Panc1 (cell line): Measurements from ENCODE around the gene C19orf47. TPM values are rescaled to one million over a fixed set of nuclear protein-coding genes. Genes with fewer than 3 reads are reported as not detected.

Experiments
- ATAC-seq: fragments of 200-7000 bp; cut with Tn5 transposase; 2 replicates; pipeline ENCODE4 v1.9.1; 2020; ENCODE audit warnings: mild to moderate bottlenecking, moderate library complexity
- BruUV-seq: library from RNA; stranded (reverse); fragments of 400-500 nt; replicated peaks from 2 replicates; lab custom pipeline; 2021; lab: Mats Ljungman, UMichigan
- CTCF ChIA-PET: fragments of 300-600 bp; sonication (Branson Sonifier 250); formaldehyde crosslinking; loops from one replicate; lab custom pipeline; 2022; ENCODE audit warnings: antibody characterized with exemption; lab: Charles Lee
- POLR2A ChIA-PET: fragments of 300-600 bp; sonication (Branson Sonifier 250); formaldehyde crosslinking; loops from one replicate; lab custom pipeline; 2022; ENCODE audit warnings: antibody characterized with exemption; lab: Charles Lee
- DNase-seq: peaks from one replicate; pipeline ENCODE4 v3.0.0-alpha.2; 2010; ENCODE audit warnings: low read depth, low spot score
- H3K27ac ChIP-seq: 2 replicates; pipeline ENCODE4 v1.5.1; 2011; ENCODE audit warnings: mild to moderate bottlenecking, low read length, inconsistent platforms
- H3K27me3 ChIP-seq: fragments of 200-500 bp; sonication (Bioruptor generic); 2 replicates; pipeline ENCODE4 v1.6.0; 2014; ENCODE audit warnings: low read length, inconsistent platforms; ENCODE audit not compliant: control insufficient read depth, insufficient read depth
- H3K36me3 ChIP-seq: fragments of 200-500 bp; sonication (Bioruptor generic); 2 replicates; pipeline ENCODE4 v1.5.1; 2014; ENCODE audit warnings: inconsistent platforms, mild to moderate bottlenecking, low read length, moderate library complexity; ENCODE audit not compliant: control insufficient read depth, insufficient read depth
- H3K4me1 ChIP-seq: 2 replicates; pipeline ENCODE4 v1.5.1; 2011; ENCODE audit warnings: inconsistent platforms, mild to moderate bottlenecking, low read length, moderate library complexity; ENCODE audit not compliant: control insufficient read depth, insufficient read depth
- H3K4me3 ChIP-seq, 2 experiments: 2 replicates each; pipeline ENCODE4 v1.5.1; 2011 to 2012; ENCODE audit warnings: low read depth in 2 of 2, low read length in 2 of 2, mild to moderate bottlenecking in 2 of 2, inconsistent platforms in 1 of 2, moderate library complexity in 1 of 2
- H3K9me3 ChIP-seq: fragments of 200-500 bp; sonication (Bioruptor generic); 2 replicates; pipeline ENCODE4 v1.5.1; 2014; ENCODE audit warnings: low read depth, mild to moderate bottlenecking, inconsistent platforms, low read length, moderate library complexity; ENCODE audit not compliant: control insufficient read depth, insufficient read depth
- POLR2AphosphoS5 ChIP-seq: IDR thresholded peaks from 2 replicates; pipeline ENCODE4 v1.6.1; 2012; ENCODE audit warnings: mild to moderate bottlenecking, low read depth, low read length, moderate library complexity
- REST ChIP-seq, 2 experiments: IDR thresholded peaks; 2 replicates each; pipeline ENCODE4 v1.6.1; 2011 to 2012; ENCODE audit warnings: low read depth in 2 of 2, control low read depth in 1 of 2, low read length in 1 of 2, mild to moderate bottlenecking in 1 of 2, moderate library complexity in 1 of 2; ENCODE audit not compliant: insufficient read depth in 1 of 2
- SIN3A ChIP-seq: IDR thresholded peaks from 2 replicates; pipeline ENCODE4 v1.6.1; 2012; ENCODE audit warnings: low read depth, mild to moderate bottlenecking, low read length, moderate library complexity, borderline replicate concordance; ENCODE audit not compliant: insufficient read depth
- TCF7L2 ChIP-seq: IDR thresholded peaks from 2 replicates; pipeline ENCODE4 v1.6.1; 2011; ENCODE audit warnings: mild to moderate bottlenecking, low read depth, low read length, inconsistent platforms
- in situ Hi-C: cut with HindIII; loops from 2 replicates; pipeline ENCODE4 v1.10.0; 2016; ENCODE audit warnings: low sequenced_read_pairs, low pct_unique_long_range_greater_than_20kb
- intact Hi-C: fragments of 100-400 bp; cut with micrococcal nuclease; formaldehyde crosslinking; loops from one replicate; pipeline ENCODE4 v1.10.0; 2022; ENCODE audit not compliant: unreplicated experiment
- total RNA-seq: library from RNA; stranded (reverse); gene quantifications from one replicate; pipeline ENCODE4 v1.2.1, GENCODE V29; 2021; ENCODE audit not compliant: unreplicated experiment
- TF ChIP-seq, protein P1 (sequence below): fragments of 450-650 bp; IDR thresholded peaks from 2 replicates; pipeline ENCODE4 v1.5.1; 2017; ENCODE audit warnings: mild to moderate bottlenecking

The C19orf47 gene
- total RNA-seq, 1 experiment from 2014 or later, result 29.0 TPM

DNA sequence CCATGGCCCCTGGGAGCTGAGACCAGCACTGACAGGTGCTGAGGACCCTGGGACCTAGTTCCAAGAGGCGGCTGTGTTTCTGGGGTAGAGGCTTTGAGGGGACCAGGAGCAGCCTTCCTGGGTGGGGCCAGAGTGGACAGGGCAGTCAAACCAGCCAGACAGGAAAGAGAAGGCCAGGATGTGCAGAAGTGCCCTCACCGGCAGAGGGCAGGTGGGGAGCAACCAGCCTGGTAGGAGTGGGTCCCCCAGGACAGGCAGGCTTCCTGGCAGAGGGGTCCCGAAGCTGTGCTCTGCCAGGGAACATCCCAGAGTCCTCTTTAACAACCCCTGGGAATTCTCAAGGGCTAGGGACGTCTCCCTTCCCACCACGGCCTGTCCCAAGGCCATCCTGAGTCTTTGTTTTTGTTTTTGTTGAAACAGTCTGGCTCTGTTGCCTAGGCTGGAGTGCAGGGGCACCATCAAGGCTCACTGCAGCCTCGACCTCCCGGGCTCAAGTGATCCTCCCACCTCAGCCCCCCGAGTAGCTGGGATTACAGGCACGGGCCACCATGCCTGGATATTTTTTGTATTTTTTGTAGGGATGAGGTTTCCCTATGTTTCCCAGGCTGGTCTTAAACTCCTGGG lies 44.8 kb upstream of the C19orf47 start:
- in situ Hi-C loops (no loop called here), intact Hi-C loops (no loop called here)
- no peaks in the 10 kb centered on the region for H3K36me3 ChIP-seq
- no peak for DNase-seq
- no peak overlapping the region for H3K4me3 ChIP-seq
- peak; percentile 67 for ATAC-seq
- no peaks in the 10 kb centered on the region for H3K4me1 ChIP-seq
- POLR2A ChIA-PET, result no interaction called here
- CTCF ChIA-PET, result no interaction called here
- H3K9me3 ChIP-seq, result no peaks in the 10 kb centered on the region
- TF ChIP-seq REST (IDR thresholded peaks at IDR 0.05; ENCODE audit: insufficient read depth in 1 of 2, low read depth in 2 of 2, low read length in 1 of 2), result no peak
- TF ChIP-seq SIN3A, result no peak
- no peak for TF ChIP-seq POLR2AphosphoS5
- no peak for TF ChIP-seq TCF7L2
- TF ChIP-seq, protein P1, sequence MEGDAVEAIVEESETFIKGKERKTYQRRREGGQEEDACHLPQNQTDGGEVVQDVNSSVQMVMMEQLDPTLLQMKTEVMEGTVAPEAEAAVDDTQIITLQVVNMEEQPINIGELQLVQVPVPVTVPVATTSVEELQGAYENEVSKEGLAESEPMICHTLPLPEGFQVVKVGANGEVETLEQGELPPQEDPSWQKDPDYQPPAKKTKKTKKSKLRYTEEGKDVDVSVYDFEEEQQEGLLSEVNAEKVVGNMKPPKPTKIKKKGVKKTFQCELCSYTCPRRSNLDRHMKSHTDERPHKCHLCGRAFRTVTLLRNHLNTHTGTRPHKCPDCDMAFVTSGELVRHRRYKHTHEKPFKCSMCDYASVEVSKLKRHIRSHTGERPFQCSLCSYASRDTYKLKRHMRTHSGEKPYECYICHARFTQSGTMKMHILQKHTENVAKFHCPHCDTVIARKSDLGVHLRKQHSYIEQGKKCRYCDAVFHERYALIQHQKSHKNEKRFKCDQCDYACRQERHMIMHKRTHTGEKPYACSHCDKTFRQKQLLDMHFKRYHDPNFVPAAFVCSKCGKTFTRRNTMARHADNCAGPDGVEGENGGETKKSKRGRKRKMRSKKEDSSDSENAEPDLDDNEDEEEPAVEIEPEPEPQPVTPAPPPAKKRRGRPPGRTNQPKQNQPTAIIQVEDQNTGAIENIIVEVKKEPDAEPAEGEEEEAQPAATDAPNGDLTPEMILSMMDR, result no peak
- H3K27ac ChIP-seq, result no peak overlapping the region
- BruUV-seq, result no TSS peak
- no peaks in the 10 kb centered on the region for H3K27me3 ChIP-seq

GRCh38 chr19:40392123-40392522 lies 43.9 kb upstream of the C19orf47 start:
- DNase-seq (no peak), ATAC-seq (no peak)
- no peak overlapping the region for H3K27ac ChIP-seq
- TF ChIP-seq REST (IDR thresholded peaks at IDR 0.05; ENCODE audit: insufficient read depth in 1 of 2, low read depth in 2 of 2, low read length in 1 of 2) (no peak), POLR2AphosphoS5 (no peak), TCF7L2 (no peak), SIN3A (no peak)
- TF ChIP-seq, protein P1, result no peak
- H3K27me3 ChIP-seq, result no peaks in the 10 kb centered on the region
- ChIA-PET CTCF (no interaction called here), POLR2A (no interaction called here)
- H3K9me3 ChIP-seq, result no peaks in the 10 kb centered on the region
- no peaks in the 10 kb centered on the region for H3K4me1 ChIP-seq
- intact Hi-C loops (no loop called here), in situ Hi-C loops (no loop called here)
- H3K36me3 ChIP-seq, result no peaks in the 10 kb centered on the region
- BruUV-seq, result no TSS peak
- no peak overlapping the region for H3K4me3 ChIP-seq
